Measurements from ENCODE around the gene TMEM140. TPM values are rescaled to one million over a fixed set of nuclear protein-coding genes. Genes with fewer than 3 reads are reported as not detected.
"Not testable (repeated sequence)": the region's sequence is repeated elsewhere in the genome, so short reads cannot be mapped to it uniquely, and the experiment has no call there.

TMEM140 gene
- total and polyA plus RNA-seq, 2 donors from 2014 or later, result 28.2 to 31.3 TPM

- DNase-seq, result no peak
- Histone ChIP-seq H3K36me3 (ENCODE audit: control insufficient read depth in 2 of 3, insufficient read depth in 3 of 3, low read length in 3 of 3) (no peaks in the 10 kb centered on the region), H3K9me3 (ENCODE audit: control insufficient read depth in 2 of 3, insufficient read depth in 1 of 3, low read length in 3 of 3) (no peaks in the 10 kb centered on the region), H3K9ac (ENCODE audit: low read length in 3 of 3) (no peak overlapping the region), H3K27ac (ENCODE audit: low read depth in 2 of 2, low read length in 2 of 2) (no peak overlapping the region), H3K4me1 (ENCODE audit: control insufficient read depth in 2 of 3, insufficient read depth in 2 of 3, low read depth in 1 of 3, low read length in 3 of 3) (no peaks in the 10 kb centered on the region), H3K4me3 (ENCODE audit: low read length in 3 of 3) (no peak overlapping the region), H3K27me3 (ENCODE audit: control insufficient read depth, insufficient read depth, low read length) (no peaks in the 10 kb centered on the region)
- intact Hi-C loops (cut with DNase I), result no loop called here
- no peak for TF ChIP-seq CTCF (IDR thresholded peaks at IDR 0.05; ENCODE audit: borderline replicate concordance, extremely low read depth, insufficient read depth)
- no peak for FAIRE-seq
Measured at GRCh38 chr7:135114622-135115021, 33.2 kb upstream of the TMEM140 start.

- no peaks in the 10 kb centered on the region for H3K9me3 ChIP-seq (ENCODE audit: control insufficient read depth in 2 of 3, insufficient read depth in 1 of 3, low read length in 3 of 3)
- no peaks in the 10 kb centered on the region for H3K36me3 ChIP-seq (ENCODE audit: control insufficient read depth in 2 of 3, insufficient read depth in 3 of 3, low read length in 3 of 3)
- no peak overlapping the region for H3K9ac ChIP-seq (ENCODE audit: low read length in 3 of 3)
- DNase-seq (no peak), FAIRE-seq (no peak)
- TF ChIP-seq CTCF (IDR thresholded peaks at IDR 0.05; ENCODE audit: borderline replicate concordance, extremely low read depth, insufficient read depth), result no peak
- no peaks in the 10 kb centered on the region for H3K4me1 ChIP-seq (ENCODE audit: control insufficient read depth in 2 of 3, insufficient read depth in 2 of 3, low read depth in 1 of 3, low read length in 3 of 3)
- no peak overlapping the region for H3K4me3 ChIP-seq (ENCODE audit: low read length in 3 of 3)
- intact Hi-C loops (cut with DNase I), result no loop called here
- no peaks in the 10 kb centered on the region for H3K27me3 ChIP-seq (ENCODE audit: control insufficient read depth, insufficient read depth, low read length)
- no peak overlapping the region for H3K27ac ChIP-seq (ENCODE audit: low read depth in 2 of 2, low read length in 2 of 2)
Measured at GRCh38 chr7:135117096-135117495, 30.8 kb upstream of the TMEM140 start.

GRCh38 chr7:135121868-135122267 lies 26.0 kb upstream of the TMEM140 start:
- Histone ChIP-seq H3K27ac (ENCODE audit: low read depth in 2 of 2, low read length in 2 of 2) (no peak overlapping the region), H3K9me3 (ENCODE audit: control insufficient read depth in 2 of 3, insufficient read depth in 1 of 3, low read length in 3 of 3) (no peaks in the 10 kb centered on the region), H3K27me3 (ENCODE audit: control insufficient read depth, insufficient read depth, low read length) (no peaks in the 10 kb centered on the region), H3K4me3 (ENCODE audit: low read length in 3 of 3) (no peak overlapping the region), H3K4me1 (ENCODE audit: control insufficient read depth in 2 of 3, insufficient read depth in 2 of 3, low read depth in 1 of 3, low read length in 3 of 3) (no peaks in the 10 kb centered on the region), H3K9ac (ENCODE audit: low read length in 3 of 3) (no peak overlapping the region), H3K36me3 (ENCODE audit: control insufficient read depth in 2 of 3, insufficient read depth in 3 of 3, low read length in 3 of 3) (no peaks in the 10 kb centered on the region)
- DNase-seq, result no peak
- TF ChIP-seq CTCF (IDR thresholded peaks at IDR 0.05; ENCODE audit: borderline replicate concordance, extremely low read depth, insufficient read depth), result no peak
- no peak for FAIRE-seq
- intact Hi-C loops (cut with DNase I), result no loop called here

- intact Hi-C loops (cut with DNase I); FAIRE-seq: not testable (repeated sequence)
Measured at GRCh38 chr7:135124631-135125030, 23.2 kb upstream of the TMEM140 start.

More at GRCh38 chr7:135124631-135125030, 23.2 kb upstream of the TMEM140 start:
- not testable (repeated sequence) for H3K36me3 ChIP-seq (ENCODE audit: control insufficient read depth in 2 of 3, insufficient read depth in 3 of 3, low read length in 3 of 3); H3K9ac ChIP-seq (ENCODE audit: low read length in 3 of 3); DNase-seq; H3K9me3 ChIP-seq (ENCODE audit: control insufficient read depth in 2 of 3, insufficient read depth in 1 of 3, low read length in 3 of 3); H3K27me3 ChIP-seq (ENCODE audit: control insufficient read depth, insufficient read depth, low read length); H3K4me1 ChIP-seq (ENCODE audit: control insufficient read depth in 2 of 3, insufficient read depth in 2 of 3, low read depth in 1 of 3, low read length in 3 of 3); H3K4me3 ChIP-seq (ENCODE audit: low read length in 3 of 3); H3K27ac ChIP-seq (ENCODE audit: low read depth in 2 of 2, low read length in 2 of 2)
